ENCODE measurements around the gene SLC38A10. TPM values are rescaled to one million over a fixed set of nuclear protein-coding genes. Genes with fewer than 3 reads are reported as not detected.
A peak's percentile ranks its signal among the peaks of the same experiment; 100 is the strongest.

Gene SLC38A10
- polyA plus RNA-seq, 6 donors from 2014 or later: 44.0 to 82.0 (median 51.0) TPM

DNA sequence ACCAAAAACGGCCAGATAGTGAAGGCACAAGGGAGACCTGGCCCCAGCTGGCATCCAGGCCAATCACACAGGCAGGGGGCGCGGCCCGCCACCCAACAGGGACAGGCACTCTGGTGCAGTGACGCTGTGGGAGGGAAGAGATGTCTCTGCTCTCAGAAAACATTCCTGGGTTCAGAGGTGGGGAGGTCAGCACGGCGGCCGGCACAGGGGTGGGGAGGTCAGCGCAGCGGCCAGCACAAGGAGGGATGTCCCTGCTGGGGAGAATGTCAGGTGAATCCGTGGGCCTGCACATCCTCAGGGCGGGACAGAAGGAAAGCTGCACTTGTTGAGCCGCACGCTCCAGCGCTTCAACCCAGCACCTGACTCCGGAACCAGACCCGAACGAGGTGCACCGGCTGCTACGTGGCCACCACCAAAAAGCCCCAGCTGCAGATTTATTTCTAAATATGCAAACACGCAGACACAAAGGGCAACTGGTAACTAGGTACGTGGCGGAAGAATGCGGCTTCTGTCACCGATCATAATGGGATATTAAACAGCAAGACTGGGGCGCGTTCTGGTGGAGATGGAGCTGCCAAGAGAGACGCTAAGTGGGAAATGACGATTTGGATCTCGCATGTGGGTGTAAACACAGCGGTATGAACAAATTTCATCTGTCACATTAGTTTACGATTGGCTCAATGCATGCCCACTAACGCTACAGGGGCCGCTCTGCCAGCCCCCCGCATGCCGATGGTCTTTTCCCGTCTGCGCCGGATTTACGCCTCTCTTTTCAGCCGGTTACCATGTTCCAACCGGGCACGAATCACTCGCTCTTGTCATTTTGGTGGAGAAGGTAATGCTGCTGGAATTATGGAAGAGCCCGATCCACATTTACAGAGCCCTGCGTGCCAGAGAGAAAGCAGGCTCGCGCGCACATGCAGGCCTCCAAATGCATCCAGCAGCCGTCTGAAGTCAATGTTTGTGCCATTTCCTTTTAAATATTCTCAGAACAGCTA lies 15.5 kb downstream of the SLC38A10 start:
- ATAC-seq (ENCODE audit: low read depth in 2 of 2) (no peak), DNase-seq (no peak)
- H3K9me3 Mint-ChIP-seq: no peaks in the 10 kb centered on the region
- H3K4me3 Mint-ChIP-seq: no peak overlapping the region
- H3K27me3 Mint-ChIP-seq: no peaks in the 10 kb centered on the region
- peaks cover 0 to 13% of the 10 kb centered on the region in 2 donors for H3K36me3 Mint-ChIP-seq
- H3K27ac Mint-ChIP-seq: no peak overlapping the region
- peaks cover 0 to 5% (median under 1%) of the 10 kb centered on the region in 3 donors for H3K4me1 Mint-ChIP-seq

DNA sequence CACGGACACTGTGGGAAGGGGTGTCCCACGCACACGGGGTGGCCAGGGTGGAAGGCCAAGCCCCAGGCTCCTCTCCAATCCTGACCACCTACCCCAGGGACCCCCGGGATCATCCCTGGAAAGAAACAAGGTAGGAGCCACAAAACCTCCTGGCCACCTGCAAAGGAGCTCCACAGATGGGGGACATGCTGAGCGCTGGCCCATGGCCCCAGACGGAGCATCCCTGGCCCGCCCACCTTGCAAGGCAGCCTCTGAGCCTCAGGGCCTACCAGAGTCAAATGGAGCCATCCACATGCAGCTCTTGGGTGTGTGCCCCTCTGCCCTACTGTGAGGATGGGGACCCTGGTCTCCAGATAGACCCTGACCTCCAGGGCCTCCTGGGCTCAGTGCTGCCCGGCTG lies 16.3 kb downstream of the SLC38A10 start:
- no peaks in the 10 kb centered on the region for H3K4me1 Mint-ChIP-seq
- H3K27ac Mint-ChIP-seq: no peak overlapping the region
- DNase-seq (no peak), ATAC-seq (ENCODE audit: low read depth in 2 of 2) (no peak)
- no peak overlapping the region for H3K4me3 Mint-ChIP-seq
- no peaks in the 10 kb centered on the region for H3K9me3 Mint-ChIP-seq
- H3K27me3 Mint-ChIP-seq: no peaks in the 10 kb centered on the region
- H3K36me3 Mint-ChIP-seq: peaks cover 0 to 13% of the 10 kb centered on the region in 2 donors

DNA sequence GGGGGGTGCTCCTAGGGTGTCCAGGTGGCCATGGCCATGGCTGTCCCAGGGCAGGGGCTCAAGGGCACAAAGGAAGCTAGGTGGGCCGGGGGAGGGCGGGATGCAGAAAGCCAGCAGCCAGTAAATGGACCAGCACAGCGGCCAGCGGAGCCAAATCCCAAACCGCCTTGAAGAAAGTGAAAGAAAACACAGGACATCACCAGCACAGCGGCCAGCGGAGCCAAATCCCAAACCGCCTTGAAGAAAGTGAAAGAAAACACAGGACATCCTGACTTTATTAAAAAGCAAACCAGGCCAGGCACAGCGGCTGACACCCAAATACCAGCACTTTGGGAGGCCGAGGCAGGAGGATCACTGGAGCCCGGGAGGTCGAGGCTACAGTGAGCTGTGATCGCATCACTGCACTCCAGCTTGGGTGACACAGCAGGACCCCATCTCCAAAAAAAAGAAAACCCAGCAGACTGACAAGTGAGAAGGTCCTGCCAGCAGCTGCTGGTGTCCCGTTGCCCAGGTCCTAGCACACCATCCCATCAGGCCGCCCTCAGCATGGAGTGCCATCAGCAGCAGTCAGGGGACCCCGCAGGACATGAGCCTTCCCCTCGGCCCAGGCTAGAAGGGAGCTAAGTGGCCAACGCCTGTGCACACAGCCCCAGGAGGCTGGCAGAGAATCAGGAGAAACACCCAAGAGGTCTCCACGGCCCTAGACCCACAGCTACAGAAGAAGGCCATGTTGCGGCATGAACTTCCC lies 17.0 kb downstream of the SLC38A10 start:
- no peaks in the 10 kb centered on the region for H3K9me3 Mint-ChIP-seq
- H3K27me3 Mint-ChIP-seq: no peaks in the 10 kb centered on the region
- peaks cover 0 to 5% (median 0%) of the 10 kb centered on the region in 3 donors for H3K4me1 Mint-ChIP-seq
- ATAC-seq (ENCODE audit: low read depth in 2 of 2) (no peak), DNase-seq (no peak)
- peak overlapping the region in 1 of 8 donors; percentile 42 for H3K4me3 Mint-ChIP-seq
- H3K36me3 Mint-ChIP-seq: peaks cover under 1 to 13% of the 10 kb centered on the region in 2 donors
- no peak overlapping the region for H3K27ac Mint-ChIP-seq

DNA sequence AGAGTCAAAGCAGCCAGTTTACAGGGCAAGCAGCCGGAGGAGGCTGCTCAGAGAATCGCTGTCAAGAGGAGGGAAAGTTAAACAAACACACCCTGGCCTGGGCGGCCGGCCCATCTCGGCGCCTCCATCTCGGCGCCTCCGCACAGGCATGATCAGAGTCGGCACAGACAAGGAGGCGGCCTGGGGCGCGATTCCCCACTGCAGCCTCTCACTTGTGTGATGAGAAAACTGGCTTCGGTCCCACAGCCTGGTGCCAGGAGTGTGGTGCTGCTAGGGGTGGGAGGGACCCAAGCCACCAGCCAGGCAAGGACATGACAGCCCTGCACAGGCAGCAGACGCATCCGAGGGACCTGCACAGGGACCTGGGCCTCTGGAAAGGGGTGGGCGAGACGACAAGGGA lies 17.7 kb downstream of the SLC38A10 start:
- peaks cover 7 to 13% of the 10 kb centered on the region in 2 donors for H3K36me3 Mint-ChIP-seq
- H3K4me1 Mint-ChIP-seq: peaks cover 0 to 6% (median 0%) of the 10 kb centered on the region in 3 donors
- peak overlapping the region in 1 of 8 donors; percentile 42 for H3K4me3 Mint-ChIP-seq
- no peak for DNase-seq
- no peaks in the 10 kb centered on the region for H3K9me3 Mint-ChIP-seq
- no peak for ATAC-seq (ENCODE audit: low read depth in 2 of 2)
- no peaks in the 10 kb centered on the region for H3K27me3 Mint-ChIP-seq
- H3K27ac Mint-ChIP-seq: no peak overlapping the region

DNA sequence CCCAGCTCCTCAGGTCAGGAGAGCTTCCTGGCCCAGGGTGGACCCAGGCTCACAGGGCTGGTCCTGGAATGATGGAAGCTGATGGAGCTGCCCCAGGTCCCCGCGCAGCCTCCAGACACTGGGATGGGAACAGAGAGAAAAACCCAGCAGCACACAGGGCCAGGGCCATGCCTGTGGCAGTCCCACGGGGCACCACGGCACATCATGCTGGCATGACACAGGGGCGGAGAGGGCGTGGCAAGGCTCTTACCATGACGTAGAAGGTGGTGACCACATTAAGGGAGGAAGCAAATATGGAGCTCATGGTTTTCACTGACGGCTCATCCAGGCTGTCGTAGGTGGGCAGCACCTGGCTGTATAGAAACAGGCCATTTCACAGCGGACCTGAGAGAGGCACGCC lies 18.3 kb downstream of the SLC38A10 start:
- DNase-seq: no peak
- Mint-ChIP-seq H3K27ac (peak overlapping the region in 1 of 6 donors; percentile 56), H3K4me3 (no peak overlapping the region), H3K4me1 (peaks cover 0 to 6% (median 0%) of the 10 kb centered on the region in 3 donors), H3K36me3 (peaks cover 7 to 13% of the 10 kb centered on the region in 2 donors), H3K27me3 (no peaks in the 10 kb centered on the region), H3K9me3 (no peaks in the 10 kb centered on the region)
- ATAC-seq (ENCODE audit: low read depth in 2 of 2): no peak

DNA sequence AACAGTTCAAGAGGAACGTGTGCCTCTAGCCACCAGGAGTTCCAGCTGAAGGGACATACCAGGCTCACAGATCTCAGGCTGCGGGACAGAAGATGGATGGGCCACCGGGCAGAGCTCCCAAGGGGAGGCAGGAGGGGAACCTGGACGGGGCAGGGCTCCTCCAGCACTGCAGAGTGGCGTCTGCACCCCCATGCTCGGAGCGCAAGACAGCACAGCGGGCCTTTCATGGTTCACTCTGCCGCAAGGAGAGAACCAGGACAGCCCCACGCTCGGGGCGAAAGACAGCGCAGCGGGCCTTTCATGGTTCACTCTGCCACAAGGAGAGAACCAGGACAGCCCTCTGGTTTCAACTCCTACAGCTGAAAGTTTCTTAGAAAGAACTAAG lies 20.6 kb downstream of the SLC38A10 start:
- H3K27me3 Mint-ChIP-seq: no peaks in the 10 kb centered on the region
- no peak overlapping the region for H3K27ac Mint-ChIP-seq
- ATAC-seq (ENCODE audit: low read depth in 2 of 2) (no peak), DNase-seq (no peak)
- H3K4me3 Mint-ChIP-seq: no peak overlapping the region
- H3K36me3 Mint-ChIP-seq: peaks cover 6 to 7% of the 10 kb centered on the region in 2 donors
- peaks cover 0 to 6% (median 0%) of the 10 kb centered on the region in 3 donors for H3K4me1 Mint-ChIP-seq
- no peaks in the 10 kb centered on the region for H3K9me3 Mint-ChIP-seq

DNA sequence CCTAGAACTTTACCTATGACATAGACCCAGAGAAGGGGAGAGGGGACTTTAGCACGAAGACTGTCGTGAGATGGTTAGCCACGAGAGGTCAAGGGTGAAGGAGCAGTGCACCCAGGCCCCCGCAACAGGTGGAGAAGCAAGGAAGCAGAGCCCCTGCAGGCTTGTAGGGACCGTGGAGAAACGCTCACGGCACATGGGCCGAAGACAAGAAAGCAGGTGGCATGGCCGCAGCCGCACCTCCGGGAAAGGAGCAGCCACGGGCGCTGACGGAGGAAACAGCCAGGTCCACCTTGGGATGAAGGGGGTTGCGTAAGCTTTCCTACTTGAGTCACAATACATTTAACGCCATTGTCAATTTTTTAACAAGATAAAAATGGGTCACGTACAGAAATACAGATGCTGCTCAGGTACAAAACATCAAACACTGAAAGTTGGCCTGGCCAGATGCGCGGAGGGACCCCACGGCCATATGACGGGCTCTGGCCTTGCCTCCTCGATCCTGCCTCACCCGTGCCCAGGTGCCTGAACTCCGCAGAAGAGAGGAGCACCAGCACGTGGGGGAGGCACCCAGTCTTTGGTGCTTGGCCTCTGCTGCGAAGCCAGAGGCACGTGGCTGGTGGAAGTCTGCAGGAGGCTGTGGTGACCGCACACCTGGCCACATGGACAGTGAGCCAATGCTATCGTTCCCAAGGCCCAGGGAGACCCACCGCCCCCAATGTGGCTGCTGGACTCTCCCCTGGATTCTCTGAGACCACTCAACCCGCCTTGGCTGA lies 21.2 kb downstream of the SLC38A10 start:
- Mint-ChIP-seq H3K27ac (no peak overlapping the region), H3K4me3 (no peak overlapping the region), H3K9me3 (no peaks in the 10 kb centered on the region), H3K27me3 (no peaks in the 10 kb centered on the region), H3K36me3 (peaks cover 6 to 7% of the 10 kb centered on the region in 2 donors), H3K4me1 (peaks cover 0 to 6% (median 0%) of the 10 kb centered on the region in 3 donors)
- no peak for DNase-seq
- ATAC-seq (ENCODE audit: low read depth in 2 of 2): no peak

DNA sequence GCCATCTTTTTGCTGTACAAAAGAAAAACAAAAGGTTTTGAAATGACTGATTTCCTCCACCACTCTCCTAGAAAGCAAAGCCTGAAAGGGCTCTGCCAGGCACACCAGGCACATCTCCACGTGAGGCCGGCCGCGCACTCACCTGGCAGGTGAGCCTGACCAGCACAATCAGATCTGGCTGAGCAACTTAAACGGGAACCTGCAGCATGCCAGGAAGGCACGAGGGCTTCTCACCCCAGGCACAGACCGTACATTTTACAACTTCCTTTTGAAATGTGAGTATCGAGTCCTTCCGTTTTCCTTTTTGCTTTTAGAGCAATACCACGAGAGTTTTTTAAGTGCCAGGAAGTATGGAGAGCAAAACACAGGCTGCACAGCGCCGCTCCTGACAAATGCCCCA lies 22.5 kb downstream of the SLC38A10 start:
- peak overlapping the region in 1 of 8 donors; percentile 45 for H3K4me3 Mint-ChIP-seq
- H3K27me3 Mint-ChIP-seq: no peaks in the 10 kb centered on the region
- peaks cover 0 to 6% (median 0%) of the 10 kb centered on the region in 3 donors for H3K4me1 Mint-ChIP-seq
- ATAC-seq (ENCODE audit: low read depth in 2 of 2) (no peak), DNase-seq (no peak)
- no peaks in the 10 kb centered on the region for H3K9me3 Mint-ChIP-seq
- no peak overlapping the region for H3K27ac Mint-ChIP-seq
- peaks cover 6 to 7% of the 10 kb centered on the region in 2 donors for H3K36me3 Mint-ChIP-seq

DNA sequence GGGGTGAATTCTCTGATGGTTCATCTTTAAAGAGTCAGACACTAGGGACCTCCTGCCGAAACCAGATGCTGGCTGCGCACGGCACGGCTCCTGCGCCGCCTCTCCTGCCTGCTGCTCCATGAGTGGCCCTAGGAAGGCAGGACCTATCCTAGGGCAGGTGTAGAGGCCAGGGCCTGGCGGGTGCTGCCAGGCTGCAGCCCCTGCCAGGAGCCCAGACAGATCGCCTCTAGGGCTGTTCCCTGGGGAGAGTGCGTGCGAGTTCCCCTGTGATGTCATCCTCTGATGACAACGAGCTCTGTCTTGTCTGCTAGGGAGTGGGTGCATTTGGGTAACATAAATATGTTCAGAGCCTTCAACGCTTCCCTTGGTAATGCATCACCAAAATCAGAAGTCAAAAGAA lies 23.9 kb downstream of the SLC38A10 start:
- Mint-ChIP-seq H3K9me3 (no peaks in the 10 kb centered on the region), H3K27ac (no peak overlapping the region), H3K4me1 (peaks cover 0 to 6% (median 4%) of the 10 kb centered on the region in 3 donors), H3K27me3 (no peaks in the 10 kb centered on the region), H3K4me3 (no peak overlapping the region), H3K36me3 (peaks cover 7 to 13% of the 10 kb centered on the region in 2 donors)
- ATAC-seq (ENCODE audit: low read depth in 2 of 2) (no peak), DNase-seq (no peak)

DNA sequence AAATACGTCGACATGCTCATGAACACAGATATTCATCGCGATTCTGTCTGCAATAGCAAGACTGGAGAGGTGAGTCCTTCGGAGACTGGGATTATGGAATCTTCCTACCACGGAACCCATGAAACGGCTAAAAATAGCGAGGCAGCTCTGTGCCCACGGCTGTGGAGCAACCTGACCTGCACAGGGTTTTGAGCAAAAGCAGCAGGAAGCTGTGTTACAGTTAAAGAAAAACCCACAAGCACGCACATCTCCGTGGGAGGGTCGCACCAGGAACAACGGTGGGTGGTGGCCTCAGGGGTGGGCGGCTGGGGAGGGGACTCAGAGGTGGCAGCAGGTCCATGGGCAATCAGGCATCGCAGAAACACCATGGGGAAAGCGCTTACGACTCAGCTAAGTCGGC lies 24.8 kb downstream of the SLC38A10 start:
- Mint-ChIP-seq H3K9me3 (no peaks in the 10 kb centered on the region), H3K27me3 (no peaks in the 10 kb centered on the region), H3K4me3 (no peak overlapping the region), H3K4me1 (peaks cover 0 to 6% (median 4%) of the 10 kb centered on the region in 3 donors), H3K27ac (no peak overlapping the region), H3K36me3 (peaks cover 7 to 17% of the 10 kb centered on the region in 2 donors)
- ATAC-seq (ENCODE audit: low read depth in 2 of 2) (no peak), DNase-seq (no peak)

DNA sequence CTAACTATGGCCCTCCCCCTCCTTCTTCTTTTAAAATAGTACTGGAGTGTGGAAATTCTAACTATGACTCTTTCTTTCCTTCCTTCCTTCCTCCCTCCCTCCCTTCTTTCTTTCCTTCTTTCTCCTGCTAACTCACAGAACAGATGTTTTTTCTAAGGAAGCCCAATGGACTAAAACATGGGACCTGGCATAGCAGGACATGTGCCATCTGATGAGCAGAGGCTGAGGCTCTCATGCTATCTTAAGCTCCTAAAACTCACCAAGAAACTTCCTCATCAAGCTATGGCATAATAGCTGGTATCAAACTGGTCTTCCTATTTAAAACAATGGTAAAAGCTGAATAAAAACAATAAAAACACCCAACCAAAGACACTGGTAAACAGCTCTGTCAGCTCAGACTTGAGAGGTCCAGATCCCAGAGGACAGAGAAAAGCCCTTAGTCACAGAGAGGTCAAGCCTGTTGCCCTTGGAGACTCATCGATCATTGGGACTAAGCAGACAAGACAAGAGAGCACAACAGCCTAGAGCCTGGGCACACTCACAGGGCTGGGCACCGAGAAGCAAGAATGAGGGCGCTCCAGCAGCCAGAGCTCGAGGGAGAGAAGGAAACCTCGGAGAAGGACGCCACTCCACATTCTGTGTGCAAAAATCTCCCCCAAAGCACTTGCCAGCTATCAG lies 27.6 kb downstream of the SLC38A10 start:
- peaks cover under 1 to 19% of the 10 kb centered on the region in 2 donors for H3K36me3 Mint-ChIP-seq
- peaks cover 0 to 4% (median 0%) of the 10 kb centered on the region in 3 donors for H3K4me1 Mint-ChIP-seq
- no peak for DNase-seq
- no peaks in the 10 kb centered on the region for H3K9me3 Mint-ChIP-seq
- no peak for ATAC-seq (ENCODE audit: low read depth in 2 of 2)
- peak overlapping the region in 3 of 6 donors; percentile 23 to 48 (median 36) for H3K27ac Mint-ChIP-seq
- H3K27me3 Mint-ChIP-seq: no peaks in the 10 kb centered on the region
- H3K4me3 Mint-ChIP-seq: no peak overlapping the region

DNA sequence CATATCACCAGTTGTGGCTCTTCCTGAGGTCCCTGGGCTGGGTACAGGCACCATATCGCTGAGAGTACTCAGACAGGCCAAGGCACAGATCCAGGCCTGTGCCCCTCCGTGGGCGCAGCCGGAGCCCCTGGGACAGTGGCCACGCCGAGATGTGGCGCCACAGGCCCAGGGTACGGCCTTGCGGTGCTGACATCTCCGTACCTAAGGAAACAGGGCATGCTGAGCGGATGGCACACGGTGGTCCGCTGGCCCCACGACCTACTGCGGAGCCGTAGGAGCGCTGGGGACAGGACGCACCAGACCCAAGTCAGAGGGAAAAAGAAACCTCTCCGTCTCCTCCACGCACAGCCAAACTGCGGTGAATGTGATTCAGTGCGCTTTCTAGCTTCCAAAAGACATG lies 29.5 kb downstream of the SLC38A10 start:
- Mint-ChIP-seq H3K36me3 (peaks cover 0 to 19% of the 10 kb centered on the region in 2 donors), H3K27me3 (no peaks in the 10 kb centered on the region), H3K4me3 (no peak overlapping the region), H3K9me3 (no peaks in the 10 kb centered on the region), H3K4me1 (peaks cover 0 to 4% (median 0%) of the 10 kb centered on the region in 3 donors), H3K27ac (no peak overlapping the region)
- DNase-seq (no peak), ATAC-seq (ENCODE audit: low read depth in 2 of 2) (no peak)

Measured in naive B cell (primary cell).